IMR-90 (cell line): ENCODE data around the gene GRB14.

Source experiments
- BHLHE40 ChIP-seq: fragments of 150-350 bp; IDR thresholded peaks from 2 replicates; pipeline ENCODE4 v1.6.1; 2016; ENCODE audit warnings: mild to moderate bottlenecking, low read depth, low read length
- CEBPB ChIP-seq: IDR thresholded peaks from 2 replicates; pipeline ENCODE4 v1.6.1; 2012; ENCODE audit warnings: low read depth, low read length, improper control_type of control experiment
- CHD1 ChIP-seq: IDR thresholded peaks from 2 replicates; pipeline ENCODE4 v1.6.1; 2012; ENCODE audit warnings: low read depth, low read length, improper control_type of control experiment
- CTCF ChIP-seq: conservative IDR thresholded peaks from 2 replicates; pipeline ENCODE4 v1.5.1; 2012; ENCODE audit warnings: mild to moderate bottlenecking, low read depth, low read length, improper control_type of control experiment
- ELK1 ChIP-seq: fragments of 150-350 bp; IDR thresholded peaks from 2 replicates; pipeline ENCODE4 v1.6.1; 2016; ENCODE audit warnings: low read depth, mild to moderate bottlenecking, low read length, moderate library complexity, borderline replicate concordance
- FOS ChIP-seq: fragments of 150-350 bp; IDR thresholded peaks from 2 replicates; pipeline ENCODE4 v1.6.1; 2016; ENCODE audit warnings: low read depth, low read length
- MAZ ChIP-seq: IDR thresholded peaks from 2 replicates; pipeline ENCODE4 v1.6.1; 2012; ENCODE audit warnings: low read depth, mild to moderate bottlenecking, low read length, improper control_type of control experiment, moderate library complexity, borderline replicate concordance
- MXI1 ChIP-seq: IDR thresholded peaks from 2 replicates; pipeline ENCODE4 v1.6.1; 2012; ENCODE audit warnings: low read depth, mild to moderate bottlenecking, low read length, moderate library complexity, borderline replicate concordance
- POLR2A ChIP-seq: IDR thresholded peaks from 2 replicates; pipeline ENCODE4 v1.6.1; 2012; ENCODE audit warnings: mild to moderate bottlenecking, low read depth, low read length
- RAD21 ChIP-seq: IDR thresholded peaks from 2 replicates; pipeline ENCODE4 v1.6.1; 2012; ENCODE audit warnings: low read length, improper control_type of control experiment
- RCOR1 ChIP-seq: IDR thresholded peaks from 2 replicates; pipeline ENCODE4 v1.6.1; 2012; ENCODE audit warnings: mild to moderate bottlenecking, low read length, improper control_type of control experiment; ENCODE audit not compliant: insufficient replicate concordance
- RFX5 ChIP-seq: IDR thresholded peaks from 2 replicates; pipeline ENCODE4 v1.8.0; 2012; ENCODE audit warnings: low read depth, mild to moderate bottlenecking, low read length, moderate library complexity
- SMC3 ChIP-seq: fragments of 150-350 bp; IDR thresholded peaks from 2 replicates; pipeline ENCODE4 v1.6.1; 2016; ENCODE audit warnings: low read depth, mild to moderate bottlenecking, antibody characterized with exemption, low read length, moderate library complexity
- TF ChIP-seq, protein P1 (sequence below): fragments of 150-350 bp; IDR thresholded peaks from 2 replicates; pipeline ENCODE4 v1.6.1; 2017; ENCODE audit warnings: mild to moderate bottlenecking, antibody characterized with exemption, low read length, low read depth

- TF ChIP-seq CTCF (no peak), RAD21 (no peak), SMC3 (no peak), FOS (no peak), CHD1 (no peak), POLR2A (no peak), BHLHE40 (no peak), RFX5 (no peak), MAZ (no peak), ELK1 (no peak), RCOR1 (no peak), CEBPB (no peak), MXI1 (no peak)
- TF ChIP-seq, protein P1, sequence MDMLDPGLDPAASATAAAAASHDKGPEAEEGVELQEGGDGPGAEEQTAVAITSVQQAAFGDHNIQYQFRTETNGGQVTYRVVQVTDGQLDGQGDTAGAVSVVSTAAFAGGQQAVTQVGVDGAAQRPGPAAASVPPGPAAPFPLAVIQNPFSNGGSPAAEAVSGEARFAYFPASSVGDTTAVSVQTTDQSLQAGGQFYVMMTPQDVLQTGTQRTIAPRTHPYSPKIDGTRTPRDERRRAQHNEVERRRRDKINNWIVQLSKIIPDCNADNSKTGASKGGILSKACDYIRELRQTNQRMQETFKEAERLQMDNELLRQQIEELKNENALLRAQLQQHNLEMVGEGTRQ, result no peak
Observed at GRCh38 chr2:164622338-164623106, 1.2 kb upstream of the GRB14 start.
